ENCODE data around the gene RNU1-2. TPM values are rescaled to one million over a fixed set of nuclear protein-coding genes. Genes with fewer than 3 reads are reported as not detected.
"Not testable (repeated sequence)": the region's sequence is repeated elsewhere in the genome, so short reads cannot be mapped to it uniquely, and the experiment has no call there.

RNU1-2 gene
- total and polyA plus RNA-seq, 8 donors: 1.5 to 3,444 (median 2.8) TPM

- Histone ChIP-seq H3K9me3 (no peaks in the 10 kb centered on the region), H3K4me1 (peaks cover 0 to 27% of the 10 kb centered on the region in 2 donors), H3K36me3 (no peaks in the 10 kb centered on the region), H3K4me3 (peak overlapping the region; percentile 31 to 86), H3K27me3 (peaks cover 0 to 11% of the 10 kb centered on the region in 2 donors), H3K27ac (peak overlapping the region in 1 of 2 donors; percentile 67)
- ATAC-seq (no peak), DNase-seq (peak in 1 of 4 donors; percentile 76)
- TF ChIP-seq, protein P1, sequence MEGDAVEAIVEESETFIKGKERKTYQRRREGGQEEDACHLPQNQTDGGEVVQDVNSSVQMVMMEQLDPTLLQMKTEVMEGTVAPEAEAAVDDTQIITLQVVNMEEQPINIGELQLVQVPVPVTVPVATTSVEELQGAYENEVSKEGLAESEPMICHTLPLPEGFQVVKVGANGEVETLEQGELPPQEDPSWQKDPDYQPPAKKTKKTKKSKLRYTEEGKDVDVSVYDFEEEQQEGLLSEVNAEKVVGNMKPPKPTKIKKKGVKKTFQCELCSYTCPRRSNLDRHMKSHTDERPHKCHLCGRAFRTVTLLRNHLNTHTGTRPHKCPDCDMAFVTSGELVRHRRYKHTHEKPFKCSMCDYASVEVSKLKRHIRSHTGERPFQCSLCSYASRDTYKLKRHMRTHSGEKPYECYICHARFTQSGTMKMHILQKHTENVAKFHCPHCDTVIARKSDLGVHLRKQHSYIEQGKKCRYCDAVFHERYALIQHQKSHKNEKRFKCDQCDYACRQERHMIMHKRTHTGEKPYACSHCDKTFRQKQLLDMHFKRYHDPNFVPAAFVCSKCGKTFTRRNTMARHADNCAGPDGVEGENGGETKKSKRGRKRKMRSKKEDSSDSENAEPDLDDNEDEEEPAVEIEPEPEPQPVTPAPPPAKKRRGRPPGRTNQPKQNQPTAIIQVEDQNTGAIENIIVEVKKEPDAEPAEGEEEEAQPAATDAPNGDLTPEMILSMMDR (IDR thresholded peaks at IDR 0.05): no peak
- intact Hi-C loops (cut with DNase I): no loop called here
Observed at GRCh38 chr1:16913181-16913832, 17.5 kb downstream of the RNU1-2 start.

DNA sequence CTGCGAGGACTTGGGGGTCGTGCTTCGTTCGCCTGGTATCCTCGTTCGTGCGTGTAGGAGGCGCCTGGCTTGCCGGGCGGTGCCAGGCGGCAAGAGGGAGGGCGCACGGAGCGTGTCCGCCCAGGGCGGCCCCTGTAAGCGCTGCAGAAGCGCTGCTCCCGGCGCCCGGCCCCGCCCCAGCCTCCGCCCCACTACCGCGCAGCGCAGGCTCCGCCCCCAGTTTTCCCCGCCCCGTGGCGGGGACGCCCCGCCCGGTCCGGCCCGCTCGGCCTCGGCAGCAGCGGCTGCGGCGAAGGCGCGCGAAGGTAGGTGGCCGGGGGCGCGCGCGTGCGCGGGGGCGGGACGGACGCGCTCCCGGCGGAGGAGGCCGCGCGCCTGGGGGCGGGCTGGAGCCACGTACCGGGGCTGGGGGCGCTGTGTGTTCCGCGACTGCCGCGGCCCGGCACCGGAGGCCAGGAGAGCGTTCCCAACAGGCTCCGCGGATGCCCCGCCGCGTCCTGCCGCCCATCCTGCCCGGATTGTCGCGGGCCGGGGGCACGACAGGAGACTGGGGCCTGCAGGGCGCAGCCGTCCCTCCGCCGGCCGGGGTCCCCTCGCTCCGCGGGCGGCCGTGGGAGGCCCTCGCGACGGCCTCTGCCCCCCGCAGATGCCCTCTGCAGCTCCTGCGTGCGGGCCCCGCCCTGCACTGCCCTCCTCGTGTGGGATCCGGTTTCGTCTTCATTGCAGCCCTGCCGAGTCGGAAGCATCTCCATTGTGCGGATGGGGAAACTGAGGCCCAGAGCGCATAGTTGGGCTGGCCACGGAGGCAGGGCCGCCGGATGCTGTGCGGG lies 18.3 kb downstream of the RNU1-2 start:
- peak overlapping the region; percentile 86 to 94 for H3K4me3 ChIP-seq
- no peaks in the 10 kb centered on the region for H3K36me3 ChIP-seq
- peaks cover 0 to 11% of the 10 kb centered on the region in 2 donors for H3K27me3 ChIP-seq
- H3K4me1 ChIP-seq: peaks cover 0 to 27% of the 10 kb centered on the region in 2 donors
- H3K9me3 ChIP-seq: no peaks in the 10 kb centered on the region
- TF ChIP-seq, protein P1 (IDR thresholded peaks at IDR 0.05): peak in 1 of 2 donors; percentile 11
- intact Hi-C loops (cut with DNase I): no loop called here
- ATAC-seq (peak; percentile 98), DNase-seq (peak; percentile 92 to 100 (median 100))
- peak overlapping the region; percentile 13 to 82 for H3K27ac ChIP-seq

- ATAC-seq; H3K36me3 ChIP-seq; H3K9me3 ChIP-seq; intact Hi-C loops (cut with DNase I); H3K27ac ChIP-seq: not testable (repeated sequence)
- Histone ChIP-seq H3K4me1 (peaks cover 0 to 27% of the 10 kb centered on the region in 2 donors), H3K27me3 (peaks cover 0 to 11% of the 10 kb centered on the region in 2 donors), H3K4me3 (peak overlapping the region in 1 of 2 donors; percentile 86)
- DNase-seq: peak in 2 of 4 donors; percentile 29 to 44
Observed at GRCh38 chr1:16914928-16915626, 19.3 kb downstream of the RNU1-2 start.

GRCh38 chr1:16915627-16915973 lies 19.8 kb downstream of the RNU1-2 start:
- H3K27me3 ChIP-seq: peaks cover 0 to 11% of the 10 kb centered on the region in 2 donors
- DNase-seq (peak in 2 of 4 donors; percentile 25 to 41), ATAC-seq (no peak)
- no peaks in the 10 kb centered on the region for H3K9me3 ChIP-seq
- intact Hi-C loops (cut with DNase I): no loop called here
- no peak overlapping the region for H3K4me3 ChIP-seq
- no peaks in the 10 kb centered on the region for H3K36me3 ChIP-seq
- no peak overlapping the region for H3K27ac ChIP-seq
- TF ChIP-seq, protein P1 (IDR thresholded peaks at IDR 0.05): no peak
- H3K4me1 ChIP-seq: peaks cover 0 to 27% of the 10 kb centered on the region in 2 donors

DNA sequence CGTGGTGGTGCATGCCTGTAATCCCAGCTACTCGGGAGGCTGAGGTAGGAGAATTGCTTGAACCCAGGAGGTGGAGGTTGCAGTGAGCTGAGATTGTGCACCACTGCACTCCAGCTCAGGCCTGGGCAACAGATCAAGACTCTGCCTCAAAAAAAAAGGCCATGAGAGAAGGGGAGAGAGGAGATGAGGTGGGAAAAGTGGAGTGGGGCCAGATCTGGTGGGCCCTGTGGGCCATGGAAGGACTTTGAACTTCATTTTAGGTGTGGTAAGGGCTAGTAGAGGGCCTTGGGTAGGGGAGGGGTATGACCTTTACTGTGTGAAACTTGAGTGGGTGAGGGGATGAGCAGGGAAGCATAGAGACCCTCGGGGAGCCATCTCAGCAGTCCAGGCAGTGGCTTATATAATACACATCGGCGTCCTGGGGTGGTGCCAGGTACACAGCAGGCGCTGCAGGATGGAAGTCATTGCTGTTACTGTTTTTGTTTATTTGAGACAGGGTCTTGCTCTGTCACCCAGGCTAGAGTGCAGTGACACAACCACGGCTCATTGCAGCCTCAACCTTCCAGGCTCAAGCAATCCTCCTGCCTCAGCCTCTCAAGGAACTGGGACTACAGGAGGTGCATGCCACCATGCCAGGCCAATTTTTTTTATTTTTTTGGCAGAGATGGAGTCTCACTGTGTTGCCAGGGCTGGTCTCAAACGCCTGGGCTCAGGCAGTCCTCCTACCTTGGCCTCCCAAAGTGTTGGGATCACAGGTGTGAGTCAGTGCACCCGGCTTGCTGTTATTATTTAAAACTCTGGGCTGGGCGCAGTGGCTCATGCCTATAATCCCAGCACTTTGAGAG lies 20.5 kb downstream of the RNU1-2 start:
- peaks cover 0 to 30% of the 10 kb centered on the region in 2 donors for H3K4me1 ChIP-seq
- H3K4me3 ChIP-seq; H3K36me3 ChIP-seq; H3K27ac ChIP-seq; intact Hi-C loops (cut with DNase I); ATAC-seq; H3K9me3 ChIP-seq: not testable (repeated sequence)
- DNase-seq: peak in 1 of 4 donors; percentile 22
- H3K27me3 ChIP-seq: peaks cover 0 to 11% of the 10 kb centered on the region in 2 donors
